Activated CD8-positive, alpha-beta memory T cell treated with anti-CD3 and anti-CD28 coated beads for 1 hour (primary cell): Measurements from ENCODE around the gene MME.
"Not testable (repeated sequence)": the region's sequence is repeated elsewhere in the genome, so short reads cannot be mapped to it uniquely, and the experiment has no call there.

ENCODE experiments used
- DNase-seq, 2 donors: peaks; one replicate each; pipeline ENCODE4 v3.0.0-alpha.2; 2020; ENCODE audit warnings: low read depth in 1 of 2; ENCODE audit errors: extremely low read depth in 1 of 2

MME gene

DNA sequence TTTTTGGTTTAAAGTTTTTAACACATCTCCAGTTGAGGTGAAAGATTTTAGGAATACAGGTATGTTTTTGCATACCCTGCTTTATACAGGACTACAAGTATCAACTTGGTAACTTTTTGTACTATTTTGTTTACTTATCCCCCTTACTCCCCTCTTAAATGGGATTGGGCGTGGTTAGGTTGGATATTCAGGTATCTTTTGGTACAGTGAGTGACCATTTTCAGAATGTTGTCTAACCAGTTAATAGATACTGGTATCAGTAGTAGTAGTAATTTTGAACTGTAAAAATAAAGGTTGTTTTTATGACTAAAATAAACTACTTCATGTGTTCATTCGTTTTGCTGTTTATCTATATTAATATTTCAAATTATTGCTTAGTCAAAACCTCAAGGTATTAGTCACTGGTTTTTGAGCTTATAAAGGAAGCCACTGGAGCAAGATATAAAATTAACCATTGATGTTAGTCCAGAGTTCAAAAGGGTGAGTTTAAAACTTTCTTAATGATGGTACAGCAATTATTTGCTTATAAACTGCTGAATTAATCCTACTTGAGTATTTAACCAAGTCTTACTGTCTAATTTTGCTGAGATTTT lies 3.3 kb downstream of the MME start:
- DNase-seq, result no peak

DNA sequence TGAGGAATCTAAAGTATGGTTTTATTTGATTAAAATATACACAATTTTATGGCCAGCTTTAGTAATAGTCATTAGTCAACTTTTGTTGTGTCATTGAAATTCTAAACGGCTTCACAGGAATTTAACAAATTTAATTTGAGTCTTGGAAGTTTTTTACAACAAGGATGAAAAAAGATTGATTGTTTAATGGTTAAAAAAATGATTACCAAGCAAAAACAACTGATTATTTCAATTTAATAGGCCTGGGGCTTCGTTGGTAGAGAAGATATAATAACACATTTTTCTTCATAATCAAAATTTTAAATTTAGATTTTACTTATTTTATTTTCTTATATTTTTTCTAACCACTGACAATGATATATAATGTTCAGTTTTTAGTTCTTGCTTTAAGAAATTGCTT lies 4.4 kb downstream of the MME start:
- DNase-seq, result no peak

DNA sequence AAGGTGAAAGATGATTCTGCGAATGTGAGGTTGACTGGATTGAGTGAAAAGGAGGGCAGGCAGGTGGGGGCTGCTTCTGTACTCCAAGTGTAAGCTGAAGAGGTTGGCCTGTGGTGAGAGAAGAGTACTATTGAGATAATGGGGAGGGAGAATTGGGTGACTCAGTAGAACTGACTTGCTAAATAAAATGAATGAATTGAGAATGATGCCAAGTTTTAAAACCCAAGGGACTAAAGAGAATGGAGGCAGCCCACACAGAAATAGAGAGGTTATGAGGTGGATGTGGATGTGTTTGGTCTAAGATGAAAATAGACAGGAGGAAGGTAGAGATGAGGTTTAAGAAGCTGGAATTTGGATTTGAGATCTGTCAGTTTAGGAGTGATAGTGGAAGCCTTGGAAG lies 5.9 kb downstream of the MME start:
- DNase-seq, result no peak

DNA sequence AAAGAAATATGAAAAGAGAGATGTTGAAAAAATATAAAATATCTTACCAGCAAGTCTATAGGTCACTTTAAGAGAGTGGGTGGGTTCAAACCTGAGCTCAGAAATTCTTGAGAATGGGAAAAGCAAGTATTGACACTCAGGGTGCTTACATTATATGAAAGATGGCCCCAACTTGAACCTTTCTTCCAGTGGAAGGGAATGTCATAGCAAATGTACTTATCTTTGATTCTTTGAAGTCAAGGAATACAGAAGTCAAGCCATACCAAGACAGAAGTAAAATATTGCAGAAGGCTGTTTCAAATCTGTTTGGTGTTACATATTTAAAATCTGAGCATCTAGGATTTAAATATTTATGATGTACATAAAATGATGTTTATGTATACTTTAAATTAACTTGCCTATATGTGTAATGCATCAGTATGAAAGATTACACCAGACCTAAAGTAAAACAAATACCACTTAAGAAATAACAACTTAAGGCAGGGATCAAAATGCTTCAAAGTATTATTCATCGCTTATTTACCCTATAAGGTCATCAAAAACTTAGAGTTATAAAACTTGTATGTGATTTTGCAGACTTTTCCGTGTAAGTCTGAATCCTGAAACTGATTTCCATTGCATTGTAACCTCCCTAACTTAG lies 8.7 kb downstream of the MME start:
- DNase-seq, result no peak

DNA sequence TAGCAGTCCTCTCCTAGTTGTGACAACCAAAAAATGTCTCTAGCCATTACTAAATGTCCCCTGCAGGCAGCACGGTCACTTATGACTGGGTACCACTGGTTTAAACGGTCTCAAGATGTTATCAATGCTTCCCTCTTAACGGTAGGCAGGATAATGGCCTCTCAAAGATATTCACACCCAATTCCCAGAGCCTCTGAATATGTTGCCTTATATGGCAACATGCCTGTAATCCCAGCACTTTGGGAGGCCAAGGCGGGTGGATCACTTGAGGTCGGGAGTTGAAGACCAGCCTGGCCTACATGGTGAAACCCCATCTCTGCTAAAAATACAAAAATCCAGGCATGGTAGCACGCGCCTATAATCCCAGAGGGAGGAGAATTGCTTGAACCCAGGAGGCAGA lies 9.4 kb downstream of the MME start:
- no peak for DNase-seq

DNA sequence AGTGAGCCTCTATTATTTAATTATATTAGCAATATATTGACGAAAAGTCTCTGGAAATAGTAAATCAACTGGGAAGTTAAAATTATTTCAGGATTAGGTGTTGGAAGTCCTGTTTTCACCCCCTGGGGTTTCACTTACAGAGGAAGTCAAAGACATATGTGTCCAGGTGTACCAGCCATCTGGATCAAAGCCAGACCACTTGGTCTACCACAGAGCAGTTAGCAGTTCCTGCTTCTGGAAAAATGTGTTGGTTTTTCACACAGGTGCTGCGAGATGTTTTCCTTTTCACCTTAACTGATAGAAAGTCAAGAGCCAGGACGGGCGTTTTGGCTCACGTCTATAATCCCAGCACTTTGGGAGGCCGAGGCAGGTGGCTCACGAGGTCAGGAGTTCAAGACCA lies 13.1 kb downstream of the MME start:
- DNase-seq, result no peak

DNA sequence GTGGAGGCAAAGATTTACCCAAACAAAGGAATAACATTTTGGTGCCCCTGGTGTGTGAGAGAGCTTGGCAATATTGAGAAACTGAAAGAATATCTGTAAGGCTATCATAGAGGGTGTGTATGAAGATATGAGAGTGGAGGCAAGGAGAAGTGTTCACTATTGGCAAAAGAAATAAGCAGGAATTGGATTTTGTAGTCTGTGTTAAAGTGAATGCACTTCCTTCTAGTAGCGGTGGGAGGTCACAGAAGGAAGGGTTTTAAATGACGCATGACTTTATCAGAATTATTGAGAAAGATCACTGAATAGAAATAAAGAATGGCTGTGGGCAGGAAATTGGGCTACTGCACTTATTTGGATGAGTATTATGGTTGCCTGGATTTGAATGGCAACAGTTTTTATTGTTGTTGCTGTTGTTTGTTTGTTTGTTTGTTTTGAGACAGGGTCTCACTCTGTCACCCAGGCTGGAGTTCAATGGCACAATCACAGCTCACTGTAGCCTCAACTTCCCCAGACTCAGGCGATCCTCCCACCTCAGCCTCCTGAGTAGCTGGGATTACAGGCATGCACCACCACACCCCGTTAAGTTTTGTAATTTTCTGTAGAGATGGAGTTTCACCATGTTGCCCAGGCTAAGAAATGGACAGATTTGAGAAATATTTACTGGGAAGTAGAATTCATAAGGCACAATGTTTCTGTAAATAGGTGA lies 16.3 kb downstream of the MME start:
- DNase-seq, result no peak

DNA sequence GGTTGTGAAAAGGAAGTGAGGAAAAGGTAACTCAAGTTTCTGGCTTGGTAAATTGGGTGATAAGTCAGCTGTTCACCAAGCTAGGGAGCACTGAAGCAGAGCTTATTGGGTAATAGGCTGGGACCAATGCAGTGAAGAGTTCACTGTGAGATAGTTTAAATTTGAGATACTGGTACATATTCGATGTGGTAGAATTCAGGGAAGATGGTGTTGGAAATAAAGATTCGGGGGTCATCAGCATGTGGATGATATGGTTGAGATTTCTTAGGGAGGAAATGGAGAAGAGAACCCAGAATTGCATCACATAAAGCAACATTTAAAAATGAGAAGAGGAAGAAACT lies 16.9 kb downstream of the MME start:
- no peak for DNase-seq

DNA sequence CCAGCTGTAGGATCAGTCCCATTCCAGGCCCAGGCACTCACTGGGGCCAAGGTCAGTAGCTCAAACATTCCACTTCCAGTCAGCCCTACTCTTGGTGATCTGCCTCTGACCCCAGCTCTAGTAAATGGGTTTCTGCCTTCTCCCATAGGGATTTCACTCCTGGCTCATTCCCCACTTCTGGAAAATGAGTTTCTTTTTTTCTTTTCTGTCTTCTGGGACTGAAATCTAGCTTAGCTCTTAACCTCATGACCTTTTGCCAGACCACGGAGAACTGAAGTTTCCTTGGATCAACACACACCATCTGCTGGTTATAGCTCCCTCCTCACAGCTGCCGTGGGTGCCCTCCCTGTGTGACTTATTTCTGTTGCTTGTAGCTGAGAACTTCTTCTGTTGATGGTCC lies 21.3 kb downstream of the MME start:
- DNase-seq, result no peak

DNA sequence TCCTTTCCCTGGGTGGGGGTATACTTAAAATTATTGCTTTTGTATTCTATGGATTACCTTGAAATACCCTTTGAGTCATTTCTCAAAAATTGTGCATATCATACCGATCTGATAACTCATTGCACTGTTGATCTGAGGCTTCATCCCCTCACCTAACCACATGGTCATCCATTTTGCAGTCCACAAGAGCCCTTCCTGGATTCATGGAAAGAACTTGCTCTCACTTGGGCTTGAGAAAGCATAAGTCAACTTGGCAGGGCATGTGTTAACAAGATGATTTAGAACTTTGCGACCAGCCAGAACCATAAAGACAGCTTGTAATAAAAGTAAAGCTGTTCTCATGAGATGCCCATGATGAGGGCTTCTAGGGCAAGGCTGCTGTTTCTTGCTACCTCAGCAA lies 22.2 kb downstream of the MME start:
- DNase-seq, result no peak

DNA sequence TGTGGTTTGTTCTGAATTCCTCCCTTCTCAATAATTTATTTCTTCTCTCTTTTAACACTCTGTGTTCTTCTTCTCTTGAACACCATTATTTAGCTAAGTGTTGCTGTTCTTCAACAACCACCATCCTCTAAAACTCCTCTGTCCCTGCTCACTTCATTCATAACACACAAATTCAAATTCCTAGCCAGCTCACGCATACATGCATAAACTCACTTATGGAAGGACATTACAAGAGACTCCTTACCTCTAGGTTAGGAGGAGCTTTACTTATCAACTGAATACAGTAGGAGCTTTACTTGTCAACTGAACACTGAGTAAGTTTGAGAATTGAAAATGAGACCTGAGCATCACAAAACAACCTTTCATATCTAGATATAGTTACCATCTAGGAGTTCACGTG lies 23.6 kb downstream of the MME start:
- DNase-seq, result no peak

DNA sequence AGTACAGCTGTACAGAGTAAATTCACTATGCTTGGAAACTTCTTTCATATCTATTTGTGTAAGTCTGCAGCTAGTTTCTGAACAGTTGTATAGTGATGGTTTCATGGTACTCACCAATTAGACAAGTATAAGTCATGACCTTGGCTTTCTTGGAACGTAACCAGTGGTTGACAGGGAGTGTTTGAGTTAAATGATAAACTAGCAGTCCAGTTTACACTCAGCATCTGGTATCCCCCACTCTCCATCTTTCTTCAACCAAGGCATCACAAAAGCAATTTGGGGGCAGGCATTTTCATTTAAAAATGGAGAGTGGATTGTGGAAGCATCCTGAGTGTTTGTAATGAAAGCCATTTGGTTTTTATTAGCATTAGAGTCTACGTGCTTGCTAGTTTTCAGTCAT lies 26.0 kb downstream of the MME start:
- DNase-seq, result no peak

DNA sequence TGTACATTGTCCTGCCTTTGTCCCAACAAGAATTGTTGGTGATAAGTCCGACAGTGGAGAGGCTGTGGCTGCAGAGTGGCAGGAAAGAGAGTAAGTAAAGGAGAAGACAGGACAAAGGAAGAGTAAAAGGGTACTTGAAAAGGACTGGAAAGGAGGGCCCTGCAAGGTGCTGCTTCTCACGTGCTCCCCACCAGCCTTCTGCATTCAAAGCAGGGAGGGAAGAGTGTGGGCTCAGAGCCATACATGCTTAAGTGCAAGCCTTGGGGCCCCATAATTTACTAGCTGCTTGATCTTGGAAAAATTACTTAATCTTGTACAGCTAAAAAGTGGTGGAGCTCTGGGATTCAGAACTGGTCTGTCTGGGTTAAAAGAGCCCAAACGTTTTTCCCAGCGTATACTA lies 29.9 kb downstream of the MME start:
- DNase-seq, result no peak

DNA sequence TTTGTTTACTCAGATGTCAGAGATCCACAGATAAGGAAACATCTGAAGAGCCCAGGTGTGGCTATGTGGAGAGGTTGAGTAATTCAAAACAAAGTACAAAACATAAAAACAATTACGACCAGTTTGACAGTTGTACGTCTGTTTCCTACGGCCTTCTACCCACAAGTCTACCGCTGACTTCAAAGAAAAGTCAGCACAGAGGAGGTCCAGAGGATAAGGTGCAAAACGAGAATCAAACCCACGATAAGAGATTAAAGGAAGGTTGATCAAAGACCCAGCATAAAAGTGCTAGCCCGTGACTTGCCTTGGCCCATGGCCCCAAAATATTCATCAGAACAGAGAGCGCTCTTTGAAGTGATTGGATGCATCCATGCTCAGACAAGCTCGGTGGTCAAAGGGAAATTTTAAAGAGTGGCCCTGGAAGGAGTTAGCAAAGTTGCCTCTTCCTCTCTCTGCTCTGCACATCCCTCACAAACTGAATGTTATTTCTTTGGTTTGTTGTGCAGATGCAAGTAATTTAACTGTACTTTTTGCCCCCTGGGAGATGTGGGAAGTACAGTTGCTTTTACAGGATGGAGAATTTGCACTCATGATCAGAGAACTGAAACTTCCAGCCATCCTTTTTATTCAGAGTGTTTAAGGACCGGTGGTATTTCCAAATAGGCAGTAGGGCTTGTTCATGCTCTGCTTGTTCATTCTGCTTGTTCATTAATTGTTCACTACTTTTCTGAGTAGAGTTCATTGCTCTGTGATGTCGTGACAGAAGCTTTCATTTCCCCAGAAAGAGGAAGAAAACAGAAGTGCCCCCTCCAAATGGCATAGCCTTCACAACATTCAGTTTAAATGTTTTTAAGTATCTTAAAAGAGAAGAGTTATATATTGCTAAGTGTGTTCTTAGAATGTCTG lies 31.1 kb downstream of the MME start:
- no peak for DNase-seq

DNA sequence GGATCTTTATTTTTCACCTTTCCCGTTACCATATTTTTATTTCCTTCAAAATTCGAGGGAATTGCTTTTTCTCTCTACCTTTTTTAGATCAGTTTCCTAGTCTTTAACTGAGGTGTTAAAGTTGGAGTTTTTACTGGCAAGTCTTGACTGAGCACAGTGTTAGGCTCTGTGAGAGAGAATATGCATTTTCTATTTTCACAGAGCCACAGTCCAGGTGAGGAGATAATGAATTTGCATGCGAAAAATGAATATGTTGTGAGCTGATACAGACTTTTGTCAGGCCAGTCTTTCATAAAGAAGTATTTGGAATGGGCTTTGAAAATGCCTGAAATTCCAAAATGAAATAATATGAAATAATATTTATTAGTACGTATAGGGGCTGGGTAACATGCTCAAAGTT lies 31.9 kb downstream of the MME start:
- no peak for DNase-seq

DNA sequence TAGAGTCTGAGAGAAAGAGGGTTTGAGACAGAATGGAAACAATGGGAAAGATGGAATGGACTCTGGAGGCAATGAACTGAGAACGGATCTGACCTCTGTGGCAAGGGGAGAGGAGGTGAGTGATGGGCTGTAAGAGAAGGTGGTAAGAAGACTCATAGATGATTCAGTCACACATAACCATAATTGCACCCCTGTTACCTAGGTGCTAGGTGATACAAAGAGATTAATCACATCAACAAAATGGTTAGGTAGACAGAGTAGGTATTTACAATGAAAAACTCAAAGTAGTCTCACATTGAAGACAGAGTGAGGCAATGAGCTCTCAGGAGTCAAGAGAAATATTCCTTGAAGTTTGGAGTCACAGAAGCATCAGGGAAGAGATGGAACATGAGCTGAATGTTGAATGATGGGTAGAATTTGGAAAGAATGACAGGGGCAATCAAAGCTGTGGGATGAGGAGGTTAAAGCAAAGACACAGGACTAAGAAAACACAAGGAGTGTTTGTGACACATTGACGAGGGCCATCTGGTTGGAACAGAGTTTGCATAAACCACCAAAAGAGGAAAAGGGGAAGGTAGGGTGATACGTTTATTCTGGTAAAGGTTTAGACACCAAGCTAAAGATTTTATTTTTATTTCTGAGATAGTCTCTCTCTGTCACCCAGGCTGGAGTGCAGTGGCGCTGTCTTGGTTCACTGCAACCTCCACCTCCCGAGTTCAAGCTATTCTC lies 32.7 kb downstream of the MME start:
- no peak for DNase-seq

DNA sequence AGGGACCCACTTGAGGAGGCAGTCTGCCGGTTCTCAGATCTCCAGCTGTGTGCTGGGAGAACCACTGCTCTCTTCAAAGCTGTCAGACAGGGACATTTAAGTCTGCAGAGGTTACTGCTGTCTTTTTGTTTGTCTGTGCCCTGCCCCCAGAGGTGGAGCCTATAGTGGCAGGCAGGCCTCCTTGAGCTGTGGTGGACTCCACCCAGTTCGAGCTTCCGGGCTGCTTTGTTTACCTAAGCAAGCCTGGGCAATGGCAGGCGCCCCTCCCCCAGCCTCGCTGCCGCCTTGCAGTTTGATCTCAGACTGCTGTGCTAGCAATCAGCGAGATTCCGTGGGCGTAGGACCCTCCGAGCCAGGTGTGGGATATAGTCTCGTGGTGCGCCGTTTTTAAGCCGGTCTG lies 44.6 kb downstream of the MME start:
- not testable (repeated sequence) for DNase-seq

DNA sequence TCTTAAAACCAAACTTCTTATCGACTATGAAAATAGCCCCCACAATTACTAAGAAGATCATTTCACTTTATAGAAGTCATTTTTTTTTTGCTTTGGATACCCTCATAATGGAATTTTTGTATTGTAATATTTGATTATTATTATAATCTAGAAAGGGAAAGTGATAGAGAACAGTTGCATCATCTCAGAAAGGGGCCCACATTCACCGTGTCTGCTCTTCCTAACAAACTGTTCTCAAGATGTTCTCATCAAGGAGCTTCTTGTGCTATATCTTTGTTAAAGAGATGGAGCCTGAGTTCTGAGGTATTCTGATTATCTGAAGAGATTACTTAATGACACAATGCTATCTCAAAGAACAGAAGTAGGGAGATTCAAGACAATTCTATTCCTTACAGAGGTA lies 49.3 kb downstream of the MME start:
- no peak for DNase-seq

DNA sequence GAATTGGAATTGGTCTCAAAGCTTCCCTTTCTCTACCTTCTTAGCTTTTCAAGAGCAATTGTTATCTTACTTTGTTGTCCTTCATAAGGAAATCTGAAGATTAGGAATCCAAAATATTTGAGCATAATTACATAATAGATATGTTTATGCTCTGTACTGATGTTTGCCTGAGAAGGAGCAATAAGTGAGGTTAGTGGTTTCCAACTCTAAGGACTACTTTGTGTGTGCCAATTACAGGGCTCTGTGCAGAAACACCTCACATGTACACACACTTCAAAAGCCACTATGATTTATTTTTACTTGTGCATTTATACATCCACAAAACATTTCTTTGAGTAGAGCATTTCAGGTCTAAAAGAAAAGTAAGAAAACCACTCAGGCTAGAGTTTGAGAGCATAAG lies 49.9 kb downstream of the MME start:
- DNase-seq, result no peak

DNA sequence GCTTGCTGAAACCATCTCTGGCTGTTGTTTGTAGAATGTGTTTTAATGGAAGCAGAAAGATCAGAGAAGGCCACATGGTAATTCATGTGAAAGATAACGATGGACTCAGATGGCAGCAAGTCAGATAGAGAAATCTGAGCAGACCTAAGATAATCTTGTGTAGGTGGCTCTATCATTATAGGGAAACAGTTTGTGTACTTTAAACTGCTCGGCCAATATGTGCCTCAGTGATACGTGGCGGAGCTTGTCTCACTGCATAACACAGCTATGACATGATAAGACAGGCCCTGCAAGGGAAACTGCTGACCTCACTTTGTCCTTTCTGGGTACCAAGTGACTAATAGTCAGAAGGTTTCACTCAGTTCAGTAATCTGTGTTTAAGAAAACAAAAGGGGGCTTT lies 51.0 kb downstream of the MME start:
- DNase-seq, result no peak

DNA sequence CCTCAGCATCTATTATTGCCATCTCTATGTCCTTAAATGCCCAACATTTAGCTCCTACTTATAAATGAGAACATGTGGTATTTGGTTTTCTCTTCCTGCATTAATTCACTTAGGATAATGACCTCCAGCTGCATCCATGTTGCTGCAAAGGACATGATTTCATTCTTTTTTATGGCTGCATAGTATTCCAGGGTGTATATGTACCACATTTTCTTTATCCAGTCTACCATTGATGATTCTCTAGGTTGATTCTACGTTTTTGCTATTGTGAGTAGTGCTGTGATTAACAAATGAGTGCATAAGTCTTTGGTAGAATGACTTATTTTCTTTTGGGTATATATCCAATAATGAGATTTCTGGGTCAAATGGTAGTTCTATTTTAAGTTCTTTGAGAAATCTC lies 54.2 kb downstream of the MME start:
- DNase-seq, result not testable (repeated sequence)
